ENCODE results near the gene SH3RF1.

The SH3RF1 gene

GRCh38 chr4:169048868-169049414 lies 221.8 kb downstream of the SH3RF1 start:
- no peak for DNase-seq (ENCODE audit: low read depth in 3 of 3, low spot score in 1 of 3)

GRCh38 chr4:169047956-169048355 lies 222.8 kb downstream of the SH3RF1 start:
- no peak for DNase-seq (ENCODE audit: low read depth in 3 of 3, low spot score in 1 of 3)

GRCh38 chr4:169045862-169046584 lies 224.7 kb downstream of the SH3RF1 start:
- no peak for DNase-seq (ENCODE audit: low read depth in 3 of 3, low spot score in 1 of 3)

GRCh38 chr4:169044714-169045447 lies 225.9 kb downstream of the SH3RF1 start:
- DNase-seq (ENCODE audit: low read depth in 3 of 3, low spot score in 1 of 3), result no peak

Measured in stimulated activated CD4-positive, alpha-beta T cell treated with anti-CD3 and anti-CD28 coated beads, TNF-alpha, amount 100 ng/mL, for 1 hour (primary cell).